Naive thymus-derived CD4-positive, alpha-beta T cell (primary cell): ENCODE results near the gene NDOR1. TPM values are rescaled to one million over a fixed set of nuclear protein-coding genes. Genes with fewer than 3 reads are reported as not detected.

ENCODE experiments used
- ATAC-seq: fragments of 150-1000 bp; cut with Tn5 transposase; 2 replicates; pipeline ENCODE4 v1.10.0; 2021; ENCODE audit warnings: mild to moderate bottlenecking, moderate library complexity
- CTCF ChIA-PET: fragments of 350-600 bp; sonication (Branson Sonifier 250); formaldehyde crosslinking; loops from one replicate; lab custom pipeline; 2021; ENCODE audit warnings: antibody characterized with exemption; lab: Charles Lee
- POLR2A ChIA-PET: fragments of 350-600 bp; sonication (Branson Sonifier 250); formaldehyde crosslinking; loops from one replicate; lab custom pipeline; 2021; ENCODE audit warnings: antibody characterized with exemption, inconsistent platforms; lab: Charles Lee
- DNase-seq, 9 donors: peaks; one replicate each; pipeline versions ENCODE4 v3.0.0 to v3.0.0-alpha.2; 2020 to 2022; ENCODE audit warnings: mixed read lengths in 1 of 9
- H3K27ac ChIP-seq: one replicate; pipeline ENCODE4 v1.7.0; 2013; ENCODE audit warnings: mild to moderate bottlenecking, low read depth, low read length, moderate library complexity
- H3K27me3 ChIP-seq, 2 donors: one replicate each; pipeline ENCODE4 v1.7.0; 2013; ENCODE audit warnings: low read length in 2 of 2, mild to moderate bottlenecking in 2 of 2, moderate library complexity in 2 of 2; ENCODE audit not compliant: control insufficient read depth in 2 of 2, insufficient read depth in 2 of 2
- H3K36me3 ChIP-seq, 3 experiments: 1 replicate in 2 of 3; 2 replicates in 1 of 3; pipeline ENCODE4 v1.7.0; 2013; ENCODE audit warnings: low read length in 3 of 3, mild to moderate bottlenecking in 3 of 3, moderate library complexity in 1 of 3; ENCODE audit not compliant: insufficient read depth in 3 of 3, control insufficient read depth in 2 of 3
- H3K4me1 ChIP-seq, 2 donors: one replicate each; pipeline ENCODE4 v1.7.0; 2013; ENCODE audit warnings: low read length in 2 of 2, mild to moderate bottlenecking in 2 of 2, moderate library complexity in 1 of 2; ENCODE audit not compliant: control insufficient read depth in 2 of 2, insufficient read depth in 2 of 2
- H3K4me3 ChIP-seq: 2 replicates; pipeline ENCODE4 v1.7.0; 2013; ENCODE audit warnings: mild to moderate bottlenecking, low read length
- H3K9me3 ChIP-seq, 3 experiments: 1 replicate in 2 of 3; 2 replicates in 1 of 3; pipeline ENCODE4 v1.7.0; 2013; ENCODE audit warnings: low read length in 3 of 3; ENCODE audit not compliant: control insufficient read depth in 2 of 3
- H3K27ac Mint-ChIP-seq, 9 donors: one replicate each; pipeline ENCODE4 v1.8.0; 2020 to 2022; ENCODE audit warnings: mixed read lengths in 9 of 9, mild to moderate bottlenecking in 8 of 9, moderate library complexity in 5 of 9, inconsistent platforms in 2 of 9
- H3K27me3 Mint-ChIP-seq, 5 donors: one replicate each; pipeline ENCODE4 v1.8.0; 2021 to 2022; ENCODE audit warnings: mixed read lengths in 5 of 5, mild to moderate bottlenecking in 1 of 5
- H3K36me3 Mint-ChIP-seq, 5 donors: one replicate each; pipeline ENCODE4 v1.8.0; 2020 to 2022; ENCODE audit warnings: mixed read lengths in 5 of 5, mild to moderate bottlenecking in 3 of 5, inconsistent platforms in 1 of 5
- H3K4me1 Mint-ChIP-seq, 7 donors: one replicate each; pipeline ENCODE4 v1.8.0; 2020 to 2022; ENCODE audit warnings: mixed read lengths in 7 of 7, mild to moderate bottlenecking in 3 of 7, inconsistent platforms in 1 of 7
- H3K4me3 Mint-ChIP-seq, 10 donors: one replicate each; pipeline ENCODE4 v1.8.0; 2020 to 2022; ENCODE audit warnings: mild to moderate bottlenecking in 10 of 10, mixed read lengths in 10 of 10, moderate library complexity in 6 of 10, inconsistent platforms in 2 of 10
- H3K9me3 Mint-ChIP-seq, 11 donors: one replicate each; pipeline ENCODE4 v1.8.0; 2020 to 2022; ENCODE audit warnings: mixed read lengths in 11 of 11, mild to moderate bottlenecking in 4 of 11, inconsistent platforms in 1 of 11, moderate library complexity in 1 of 11
- intact Hi-C, 2 donors: fragments of 100-400 bp; cut with micrococcal nuclease; formaldehyde crosslinking; loops; one replicate each; pipeline ENCODE4 v1.15.1; 2023
- polyA plus RNA-seq, 2 donors: library from polyadenylated mRNA; unstranded; fragments of 300-500 nt; fragmentation: Illumina TruSeq; gene quantifications; one replicate each; pipeline ENCODE4 v1.2.3, GENCODE V29; 2021
- total RNA-seq, 6 experiments: library from RNA in 5 of 6; stranded (reverse) in 5 of 6; gene quantifications; 1 replicate in 5 of 6; 2 replicates in 1 of 6; pipeline ENCODE4 v1.2.3 and lab custom pipeline; 2021 to 2026

The NDOR1 gene
- total and polyA plus RNA-seq, 7 experiments from 2014 or later, result 4.5 to 42.0 (median 33.0) TPM

DNA sequence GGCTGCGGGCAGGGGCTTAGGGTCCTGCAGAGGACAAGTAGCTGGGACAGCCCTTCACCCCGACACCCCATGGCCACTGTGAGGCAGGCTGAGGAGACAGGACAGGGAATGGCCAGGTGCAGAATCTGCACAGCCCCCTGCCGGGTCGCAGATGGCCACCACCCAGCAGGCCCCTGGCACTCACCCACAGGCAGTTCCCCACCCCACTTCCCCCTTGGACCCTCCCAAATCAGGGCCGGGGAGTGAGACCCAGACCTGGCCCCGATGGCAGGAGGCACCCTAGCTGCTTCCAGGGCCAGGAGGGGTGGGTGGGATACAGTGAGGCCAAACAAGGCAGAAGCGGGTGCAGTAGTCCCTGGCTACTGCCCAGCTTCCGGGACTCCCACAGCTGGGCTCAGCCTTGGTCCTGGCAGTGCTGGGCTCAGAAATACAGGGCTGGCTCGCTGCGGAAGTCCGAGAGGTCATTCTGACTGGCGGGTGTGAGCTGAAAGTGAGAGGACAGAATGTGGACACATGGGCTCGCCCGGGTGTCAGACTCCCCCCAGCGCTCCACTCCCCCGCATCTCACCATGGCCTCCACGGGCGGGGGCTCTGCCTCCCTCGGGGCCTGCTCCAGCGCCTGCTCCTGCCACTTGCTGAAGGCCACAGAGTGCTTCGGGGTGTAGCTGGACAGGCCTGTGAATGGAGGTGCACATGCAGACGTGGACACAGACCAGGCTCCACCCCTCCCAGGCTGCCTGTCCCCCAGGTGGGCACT is 13.6 kb upstream of the NDOR1 start:
- Histone ChIP-seq H3K27me3 (no peaks in the 10 kb centered on the region), H3K4me1 (peaks cover 22 to 23% of the 10 kb centered on the region in 2 donors), H3K9me3 (no peaks in the 10 kb centered on the region), H3K27ac (no peak overlapping the region), H3K4me3 (no peak overlapping the region), H3K36me3 (peaks cover 0 to 31% (median 0%) of the 10 kb centered on the region in 3 experiments)
- Mint-ChIP-seq H3K4me3 (no peak overlapping the region), H3K36me3 (peaks cover 0 to 6% (median 0%) of the 10 kb centered on the region in 5 donors), H3K9me3 (peaks cover 0 to 2% (median 0%) of the 10 kb centered on the region in 11 donors), H3K27me3 (no peaks in the 10 kb centered on the region), H3K27ac (no peak overlapping the region), H3K4me1 (peaks cover 6 to 36% (median 22%) of the 10 kb centered on the region in 7 donors)
- ChIA-PET CTCF (no interaction called here), POLR2A (interaction anchor here (0.6 to 10.4 kb wide), 4 partner anchors 13 to 55 kb away, joined by 3 to 136 read pairs (median 5); partner anchors contain the start of genes NDOR1, TMEM203 and TPRN)
- no peak for ATAC-seq
- no peak for DNase-seq
- intact Hi-C loops, result no loop called here

DNA sequence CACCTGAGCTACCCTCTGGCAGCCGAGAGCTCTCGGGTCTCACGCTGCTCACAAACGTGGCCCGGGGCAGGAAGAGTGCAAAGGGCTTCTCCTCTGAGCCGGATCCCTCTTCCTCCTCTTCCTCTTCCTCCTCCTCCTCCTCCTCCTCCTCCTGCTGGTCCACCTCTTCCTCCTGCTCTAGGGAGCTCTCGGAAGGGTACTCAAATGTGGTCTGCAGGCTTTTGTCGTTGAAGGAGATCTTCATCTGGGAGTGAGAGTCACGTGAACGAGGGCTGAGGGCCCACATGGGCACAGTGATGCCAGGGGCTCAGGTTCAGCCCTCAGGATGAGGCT is 13.1 kb upstream of the NDOR1 start:
- Mint-ChIP-seq H3K9me3 (peaks cover 0 to 2% (median 0%) of the 10 kb centered on the region in 11 donors), H3K4me1 (peaks cover 3 to 31% (median 17%) of the 10 kb centered on the region in 7 donors), H3K4me3 (no peak overlapping the region), H3K27ac (no peak overlapping the region), H3K27me3 (no peaks in the 10 kb centered on the region), H3K36me3 (peaks cover 0 to 6% (median 0%) of the 10 kb centered on the region in 5 donors)
- H3K9me3 ChIP-seq, result no peaks in the 10 kb centered on the region
- peaks cover 0 to 28% (median 0%) of the 10 kb centered on the region in 3 experiments for H3K36me3 ChIP-seq
- POLR2A ChIA-PET, result interaction anchor here (0.6 to 10.4 kb wide), 5 partner anchors 12 to 66 kb away, joined by 3 to 136 read pairs (median 4); partner anchors contain the start of genes NDOR1, TMEM203 and TPRN
- H3K4me1 ChIP-seq, result peaks cover 17 to 18% of the 10 kb centered on the region in 2 donors
- H3K27me3 ChIP-seq, result no peaks in the 10 kb centered on the region
- intact Hi-C loops, result no loop called here
- no peak overlapping the region for H3K27ac ChIP-seq
- no peak for DNase-seq
- no peak overlapping the region for H3K4me3 ChIP-seq
- ATAC-seq, result no peak
- CTCF ChIA-PET, result interaction anchor here (1.0 kb wide), 1 partner anchor 399 kb away, joined by 3 read pairs; no protein-coding TSS in a partner anchor

DNA sequence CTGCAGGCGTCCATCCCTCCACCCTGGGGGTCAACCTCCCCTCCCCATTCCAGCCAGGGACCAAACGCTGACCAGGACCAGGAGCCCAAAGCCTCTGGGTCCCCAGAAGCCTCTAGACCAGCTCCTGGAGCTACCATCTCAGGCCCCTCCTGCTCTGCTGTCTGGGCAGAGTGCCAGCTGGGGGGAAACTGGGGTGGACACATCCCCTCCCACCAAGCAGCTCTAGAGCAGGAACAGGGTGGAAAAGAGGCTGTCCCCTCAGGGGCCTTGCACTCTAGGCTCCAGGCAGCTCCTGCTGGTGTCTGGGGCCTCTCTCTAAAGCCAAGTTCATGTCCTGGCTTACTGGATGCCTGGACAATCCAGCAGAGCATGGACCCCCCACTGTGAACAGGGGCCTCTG is 12.6 kb upstream of the NDOR1 start:
- POLR2A ChIA-PET, result interaction anchor here (0.6 to 10.4 kb wide), 6 partner anchors 12 to 67 kb away, joined by 3 to 136 read pairs (median 4); partner anchors contain the start of genes NDOR1, TMEM203 and TPRN
- H3K27ac Mint-ChIP-seq, result no peak overlapping the region
- no peak overlapping the region for H3K4me3 Mint-ChIP-seq
- intact Hi-C loops, result no loop called here
- H3K27me3 Mint-ChIP-seq, result no peaks in the 10 kb centered on the region
- peaks cover 0 to 26% (median 13%) of the 10 kb centered on the region in 7 donors for H3K4me1 Mint-ChIP-seq
- ATAC-seq (no peak), DNase-seq (no peak)
- peaks cover 0 to 6% (median 0%) of the 10 kb centered on the region in 5 donors for H3K36me3 Mint-ChIP-seq
- no peaks in the 10 kb centered on the region for H3K9me3 ChIP-seq
- CTCF ChIA-PET, result interaction anchor here (0.6 to 1.0 kb wide), 2 partner anchors 399 to 561 kb away, joined by 3 read pairs; no protein-coding TSS in a partner anchor
- no peaks in the 10 kb centered on the region for H3K27me3 ChIP-seq
- no peak overlapping the region for H3K4me3 ChIP-seq
- H3K9me3 Mint-ChIP-seq, result peaks cover 0 to 2% (median 0%) of the 10 kb centered on the region in 11 donors
- H3K4me1 ChIP-seq, result peaks cover 12 to 13% of the 10 kb centered on the region in 2 donors
- no peak overlapping the region for H3K27ac ChIP-seq
- H3K36me3 ChIP-seq, result peaks cover 0 to 28% (median 0%) of the 10 kb centered on the region in 3 experiments

DNA sequence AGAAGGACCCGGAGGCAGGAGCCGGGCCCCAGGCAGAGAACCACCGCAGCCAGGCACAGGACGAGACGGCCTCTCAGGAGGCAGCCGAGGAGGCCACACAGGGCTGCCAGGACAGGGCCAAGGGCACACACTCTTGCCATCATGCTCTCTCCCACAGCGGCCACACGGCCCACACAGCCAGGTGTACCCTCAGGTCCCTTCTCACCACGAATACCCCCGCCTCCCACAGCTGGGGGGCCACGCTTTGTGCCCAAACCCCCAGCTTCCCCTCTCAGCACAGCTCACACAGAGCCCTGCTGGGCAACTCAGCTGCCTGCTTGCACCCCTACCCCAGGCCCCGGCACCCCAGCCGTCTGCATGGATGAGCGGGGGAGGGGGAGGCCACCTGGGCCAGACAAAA is 11.7 kb upstream of the NDOR1 start:
- peaks cover 0 to 2% (median 0%) of the 10 kb centered on the region in 11 donors for H3K9me3 Mint-ChIP-seq
- Histone ChIP-seq H3K27me3 (no peaks in the 10 kb centered on the region), H3K27ac (no peak overlapping the region), H3K9me3 (no peaks in the 10 kb centered on the region), H3K4me1 (peaks cover 11 to 13% of the 10 kb centered on the region in 2 donors), H3K36me3 (peaks cover 0 to 20% (median 0%) of the 10 kb centered on the region in 3 experiments), H3K4me3 (no peak overlapping the region)
- H3K27me3 Mint-ChIP-seq, result no peaks in the 10 kb centered on the region
- H3K36me3 Mint-ChIP-seq, result peaks cover 0 to 6% (median 0%) of the 10 kb centered on the region in 5 donors
- peaks cover 0 to 27% (median 13%) of the 10 kb centered on the region in 7 donors for H3K4me1 Mint-ChIP-seq
- no peak overlapping the region for H3K4me3 Mint-ChIP-seq
- CTCF ChIA-PET, result interaction anchor here (0.6 kb wide), 1 partner anchor 562 kb away, joined by 3 read pairs; no protein-coding TSS in a partner anchor
- no peak overlapping the region for H3K27ac Mint-ChIP-seq
- intact Hi-C loops, result no loop called here
- no peak for ATAC-seq
- POLR2A ChIA-PET, result interaction anchor here (1.3 to 10.4 kb wide), 2 partner anchors 11 to 29 kb away, joined by 4 to 136 read pairs; partner anchors contain the start of genes NDOR1, TMEM203 and TPRN
- no peak for DNase-seq

DNA sequence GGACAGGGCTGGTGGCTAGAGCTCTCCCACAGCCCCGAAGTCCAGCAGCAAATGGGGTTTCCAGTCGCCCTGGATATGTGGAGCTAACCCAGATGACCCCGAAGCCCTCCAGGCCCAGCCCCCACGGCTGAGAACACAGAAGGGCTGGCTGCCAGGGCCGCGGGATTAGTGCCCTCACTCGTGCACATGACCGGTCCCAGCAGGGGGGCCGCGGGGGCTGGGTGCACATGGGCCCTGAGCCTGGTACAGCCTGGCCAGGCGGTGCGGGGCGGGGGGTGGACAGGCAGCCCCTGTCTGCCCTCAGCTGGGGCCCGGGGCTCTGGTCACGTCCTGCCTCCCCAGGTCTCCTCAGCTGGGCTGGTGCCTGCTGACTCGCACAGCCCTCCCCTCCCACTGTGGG is 11.1 kb upstream of the NDOR1 start:
- intact Hi-C loops, result no loop called here
- POLR2A ChIA-PET, result interaction anchor here (1.3 to 10.4 kb wide), 2 partner anchors 10 to 29 kb away, joined by 4 to 136 read pairs; partner anchors contain the start of genes NDOR1, TMEM203 and TPRN

DNA sequence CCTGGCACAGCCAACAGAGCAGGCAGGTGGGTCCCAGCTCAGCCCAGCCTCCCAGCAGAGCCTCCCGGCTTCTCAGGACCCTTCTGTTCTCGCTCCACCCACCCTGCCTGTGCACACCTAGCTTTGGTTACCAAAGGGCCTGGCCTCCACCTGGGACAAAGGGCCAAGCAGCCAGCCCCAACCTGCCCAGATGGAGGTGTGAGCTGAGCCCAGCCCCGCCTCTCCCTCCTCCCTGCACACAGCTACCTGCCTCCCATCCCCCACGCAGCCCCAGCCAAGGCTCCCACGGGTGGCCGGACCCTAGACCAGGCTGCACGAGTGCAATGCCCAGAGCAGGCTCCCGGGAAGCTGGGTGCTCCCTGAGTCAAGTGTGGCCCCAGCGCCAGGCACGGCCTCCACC is 10.6 kb upstream of the NDOR1 start:
- no peak overlapping the region for H3K4me3 Mint-ChIP-seq
- Histone ChIP-seq H3K4me1 (peaks cover under 1 to 4% of the 10 kb centered on the region in 2 donors), H3K4me3 (no peak overlapping the region), H3K27ac (no peak overlapping the region), H3K27me3 (no peaks in the 10 kb centered on the region), H3K36me3 (peaks cover 0 to 16% (median 0%) of the 10 kb centered on the region in 3 experiments), H3K9me3 (no peaks in the 10 kb centered on the region)
- DNase-seq (no peak), ATAC-seq (no peak)
- POLR2A ChIA-PET, result interaction anchor here (10.4 kb wide), 1 partner anchor 10 kb away, joined by 136 read pairs; the partner anchor contains the start of genes NDOR1, TMEM203 and TPRN
- H3K9me3 Mint-ChIP-seq, result no peaks in the 10 kb centered on the region
- no peaks in the 10 kb centered on the region for H3K27me3 Mint-ChIP-seq
- peaks cover 0 to 4% (median 0%) of the 10 kb centered on the region in 5 donors for H3K36me3 Mint-ChIP-seq
- H3K4me1 Mint-ChIP-seq, result peaks cover 0 to 17% (median 7%) of the 10 kb centered on the region in 7 donors
- CTCF ChIA-PET, result no interaction called here
- intact Hi-C loops, result no loop called here
- no peak overlapping the region for H3K27ac Mint-ChIP-seq

More for the DNA sequence above, 11.1 kb upstream of the NDOR1 start:
- no peak overlapping the region for H3K4me3 ChIP-seq
- H3K27me3 ChIP-seq, result no peaks in the 10 kb centered on the region
- H3K4me1 Mint-ChIP-seq, result peaks cover 0 to 22% (median 8%) of the 10 kb centered on the region in 7 donors
- ATAC-seq (no peak), DNase-seq (no peak)
- CTCF ChIA-PET, result no interaction called here
- H3K4me1 ChIP-seq, result peaks cover 6 to 9% of the 10 kb centered on the region in 2 donors
- no peak overlapping the region for H3K4me3 Mint-ChIP-seq
- H3K36me3 ChIP-seq, result peaks cover 0 to 20% (median 0%) of the 10 kb centered on the region in 3 experiments
- H3K27me3 Mint-ChIP-seq, result no peaks in the 10 kb centered on the region
- H3K27ac Mint-ChIP-seq, result no peak overlapping the region
- no peaks in the 10 kb centered on the region for H3K9me3 ChIP-seq
- H3K9me3 Mint-ChIP-seq, result no peaks in the 10 kb centered on the region
- H3K27ac ChIP-seq, result no peak overlapping the region
- peaks cover 0 to 4% (median 0%) of the 10 kb centered on the region in 5 donors for H3K36me3 Mint-ChIP-seq
